Stimulated activated CD8-positive, alpha-beta memory T cell treated with anti-CD3 and anti-CD28 coated beads, Interleukin-15, amount 100 ng/mL, for 4 hours (primary cell): ENCODE measurements around the gene LIN7B.
A peak's percentile ranks its signal among the peaks of the same experiment; 100 is the strongest.
"Not testable (repeated sequence)": the region's sequence is repeated elsewhere in the genome, so short reads cannot be mapped to it uniquely, and the experiment has no call there.

Source experiments
- DNase-seq, 2 donors: peaks; one replicate each; pipeline ENCODE4 v3.0.0-alpha.2; 2020; ENCODE audit warnings: low read depth in 2 of 2

Gene LIN7B, protein sequence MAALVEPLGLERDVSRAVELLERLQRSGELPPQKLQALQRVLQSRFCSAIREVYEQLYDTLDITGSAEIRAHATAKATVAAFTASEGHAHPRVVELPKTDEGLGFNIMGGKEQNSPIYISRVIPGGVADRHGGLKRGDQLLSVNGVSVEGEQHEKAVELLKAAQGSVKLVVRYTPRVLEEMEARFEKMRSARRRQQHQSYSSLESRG

DNA sequence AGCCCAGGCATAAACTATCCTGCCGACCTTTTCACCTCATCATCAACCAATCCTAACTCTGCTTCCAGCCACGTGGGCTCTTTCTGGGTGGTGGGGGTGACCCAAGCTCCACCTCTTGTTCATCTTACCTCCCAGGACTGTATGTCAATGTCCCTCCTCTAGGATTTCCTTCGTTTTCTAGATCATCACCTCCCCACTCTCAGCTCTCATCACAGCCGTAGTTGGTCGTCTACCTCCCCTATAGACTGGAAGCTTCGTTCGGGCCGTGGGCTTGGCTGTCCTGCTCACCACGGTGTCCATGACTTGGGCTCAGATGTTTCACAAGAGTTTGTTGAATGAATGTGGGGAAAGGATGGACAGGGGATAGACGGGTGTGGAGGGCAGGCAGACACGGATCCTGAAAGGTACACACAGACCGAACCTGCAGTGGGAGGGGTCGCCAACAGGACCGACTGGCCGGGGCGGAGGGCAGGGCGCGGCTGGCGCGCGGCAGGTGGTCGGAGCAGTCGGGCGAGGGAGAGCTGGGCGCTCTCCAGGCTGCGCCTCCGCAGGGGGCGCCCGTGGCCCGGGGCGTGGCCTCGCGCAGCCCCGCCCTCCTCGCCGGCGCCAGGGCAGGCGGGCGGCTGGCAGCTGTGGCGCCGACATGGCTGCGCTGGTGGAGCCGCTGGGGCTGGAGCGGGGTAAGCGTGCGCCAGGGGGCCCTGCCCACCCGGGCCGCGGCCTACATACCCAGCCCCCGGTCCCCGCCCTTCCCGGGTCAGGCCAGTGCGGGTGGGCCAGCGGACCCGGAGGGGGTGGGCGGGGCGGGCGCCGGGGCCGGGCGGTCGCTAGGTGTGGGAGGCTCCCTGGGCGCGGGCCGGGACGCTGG lies at the start of gene LIN7B:
Gene LIN7B (plus strand): TSS at position 609 of the 868 bp plus-strand sequence. CDS start 35 bp downstream, at position 644.
- peak; percentile 10 to 65 for DNase-seq

DNA sequence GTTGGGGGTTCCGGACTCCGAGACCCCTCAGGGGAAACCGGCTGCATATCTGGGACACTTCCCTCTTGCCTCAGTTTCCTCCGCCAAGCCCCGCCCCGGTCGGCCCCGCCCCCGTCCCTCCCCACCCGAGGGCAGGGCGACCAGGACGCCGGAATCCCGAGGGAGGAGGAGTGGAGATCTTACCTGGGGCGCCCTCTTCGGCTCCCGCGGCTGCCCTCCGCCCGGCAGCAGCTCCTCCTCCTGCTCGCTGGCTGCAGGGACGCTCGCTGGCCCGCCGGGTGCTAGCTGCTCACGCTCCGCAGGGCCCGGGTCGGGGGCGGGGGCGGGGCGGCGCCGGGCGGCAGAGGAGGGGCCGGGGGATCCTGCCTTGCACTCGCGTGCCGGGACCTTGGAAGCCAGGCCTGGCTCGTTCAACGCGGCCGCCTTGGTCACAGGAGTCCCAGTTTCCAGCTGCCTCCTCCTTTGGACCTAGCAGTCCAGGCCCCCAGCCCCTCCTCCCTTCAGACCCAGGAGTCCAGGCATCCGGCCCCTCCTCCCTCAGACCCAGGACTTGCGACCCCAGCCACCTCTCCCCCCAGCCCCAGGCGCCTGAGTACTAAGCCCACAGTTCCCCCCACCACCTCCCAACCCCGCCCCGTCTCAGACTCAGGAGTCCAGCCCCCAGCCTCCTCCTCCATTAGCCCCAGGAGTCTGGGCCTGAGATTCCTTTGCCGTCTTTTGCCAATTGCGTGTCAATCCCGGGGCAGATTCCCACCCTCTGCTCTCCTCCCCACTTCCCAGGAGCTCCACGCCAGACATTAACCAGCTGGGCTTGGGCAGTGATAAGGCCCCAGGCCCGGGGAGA lies 49.2 kb upstream of the LIN7B start, which contains the start of gene NTF4:
Gene NTF4 (minus strand): TSS at position 51 of the 844 bp plus-strand sequence. CDS start 2,821 bp downstream, outside the sequence.
- DNase-seq: no peak

DNA sequence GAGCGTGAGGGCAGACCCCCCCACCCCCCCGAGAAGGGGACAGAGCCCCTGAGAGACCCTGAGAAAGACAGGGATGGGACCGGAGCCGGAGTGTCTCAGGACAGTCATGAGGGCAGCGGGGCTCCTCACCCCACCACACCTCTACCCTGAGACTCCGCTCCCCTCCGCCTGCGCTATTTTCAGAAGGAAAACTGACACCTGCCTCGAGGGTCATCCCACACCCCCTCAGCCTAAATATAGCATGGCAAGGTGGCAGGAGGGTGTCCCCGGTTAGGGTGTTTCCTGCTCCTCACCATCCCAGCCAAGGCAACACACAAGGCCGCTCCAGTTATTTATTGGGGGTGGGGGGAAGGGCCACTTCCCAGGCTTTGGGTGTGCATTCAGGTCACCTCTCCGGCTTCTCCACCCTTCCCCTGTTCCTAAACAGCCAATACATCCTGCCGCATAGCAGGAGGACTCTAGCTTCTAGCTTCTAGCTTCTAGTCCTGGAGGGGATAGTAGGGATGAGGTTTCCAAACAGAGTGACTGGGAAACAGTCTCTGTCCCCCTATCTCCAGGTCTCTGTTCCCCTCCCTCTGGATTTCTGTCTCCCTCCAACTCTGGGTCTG lies 48.2 kb upstream of the LIN7B start:
- DNase-seq: no peak

DNA sequence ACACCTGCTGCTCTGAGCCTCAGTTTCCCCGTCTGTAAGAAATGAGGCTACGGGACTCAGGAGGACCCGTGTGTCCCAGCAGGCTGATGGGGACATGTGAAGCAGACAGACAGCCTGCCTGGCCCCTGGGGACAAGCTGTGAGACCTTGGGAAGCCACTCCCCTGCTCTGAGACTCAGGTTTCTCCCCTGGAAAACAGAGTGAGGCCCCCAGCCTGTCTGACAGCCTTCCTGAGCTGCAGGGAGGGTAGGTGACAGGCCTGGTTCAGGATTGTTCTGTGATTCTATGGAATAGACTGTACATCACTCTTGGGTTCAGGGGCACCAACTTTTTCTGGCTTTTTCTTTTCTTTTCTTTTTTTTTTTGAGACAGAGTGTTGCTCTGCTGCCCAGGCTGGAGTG lies 46.6 kb upstream of the LIN7B start:
- DNase-seq: no peak

DNA sequence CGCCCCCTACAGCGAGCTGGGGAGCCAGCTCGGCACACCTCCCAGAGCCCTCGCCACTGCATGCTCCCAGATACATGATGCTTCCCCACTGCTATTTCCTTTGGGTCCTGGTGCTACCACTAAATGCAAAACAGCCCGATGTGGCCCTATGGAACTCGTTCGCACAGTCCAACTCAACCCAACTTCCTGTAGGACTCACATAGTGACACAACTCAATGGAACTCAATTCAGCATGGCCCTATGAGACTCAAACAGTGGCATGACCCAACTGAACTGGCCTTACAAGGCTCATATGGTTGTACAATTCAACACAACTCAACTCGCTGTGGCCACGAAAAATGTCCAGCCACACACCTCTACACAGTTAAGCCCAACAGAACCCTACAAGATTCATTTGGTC lies 45.1 kb upstream of the LIN7B start:
- DNase-seq: no peak

DNA sequence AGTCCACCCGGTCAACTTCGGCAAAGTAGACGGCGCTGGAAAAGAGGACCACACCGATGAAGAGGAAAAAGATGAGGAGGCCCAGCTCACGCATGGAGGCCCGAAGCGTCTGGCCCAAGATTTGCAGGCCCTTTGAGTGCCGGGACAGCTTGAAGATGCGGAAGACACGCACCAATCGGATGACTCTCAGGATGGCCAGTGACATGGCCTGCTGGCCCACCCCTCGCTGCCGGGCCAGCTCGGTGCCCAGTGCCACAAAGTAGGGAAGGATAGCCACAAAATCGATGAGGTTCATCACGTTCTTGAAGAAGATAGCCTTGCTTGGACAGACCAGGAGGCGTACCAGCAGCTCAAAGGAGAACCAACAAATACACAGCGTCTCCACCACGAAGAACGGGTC lies 43.8 kb upstream of the LIN7B start:
- DNase-seq: no peak

DNA sequence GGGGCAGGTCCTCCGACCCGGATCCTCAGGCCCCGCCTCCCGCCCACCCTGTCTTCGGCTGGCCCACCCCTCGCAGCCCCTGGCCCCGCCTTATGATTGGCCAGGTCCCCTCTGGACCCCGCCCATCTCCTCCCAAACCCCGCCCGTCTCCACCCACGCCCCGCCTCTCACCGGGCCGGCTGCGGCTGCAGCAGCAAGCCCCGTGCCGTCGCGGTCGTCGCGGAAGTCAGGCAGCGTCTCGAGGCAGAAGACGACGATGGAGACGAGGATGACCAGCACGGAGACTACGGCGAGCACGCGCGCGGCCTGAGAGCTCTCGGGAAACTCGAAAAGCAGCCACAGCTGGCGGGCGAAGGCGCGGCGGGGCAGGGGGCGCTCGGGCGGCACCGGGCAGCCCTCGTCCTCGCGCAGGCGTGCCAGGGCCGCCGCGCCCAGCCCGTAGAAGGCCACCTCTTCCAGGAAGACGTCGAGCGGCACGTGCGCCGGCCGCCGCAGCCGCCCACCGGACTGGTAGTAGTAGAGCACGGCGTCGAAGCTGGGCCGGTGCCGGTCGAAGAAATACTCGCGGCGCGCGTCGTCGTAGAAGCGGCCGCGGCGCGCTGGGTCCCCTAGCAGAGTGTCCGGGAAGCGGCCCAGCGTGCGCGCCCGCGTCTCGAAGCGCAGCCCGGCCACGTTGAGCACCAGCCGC lies 42.2 kb upstream of the LIN7B start:
- DNase-seq: no peak

DNA sequence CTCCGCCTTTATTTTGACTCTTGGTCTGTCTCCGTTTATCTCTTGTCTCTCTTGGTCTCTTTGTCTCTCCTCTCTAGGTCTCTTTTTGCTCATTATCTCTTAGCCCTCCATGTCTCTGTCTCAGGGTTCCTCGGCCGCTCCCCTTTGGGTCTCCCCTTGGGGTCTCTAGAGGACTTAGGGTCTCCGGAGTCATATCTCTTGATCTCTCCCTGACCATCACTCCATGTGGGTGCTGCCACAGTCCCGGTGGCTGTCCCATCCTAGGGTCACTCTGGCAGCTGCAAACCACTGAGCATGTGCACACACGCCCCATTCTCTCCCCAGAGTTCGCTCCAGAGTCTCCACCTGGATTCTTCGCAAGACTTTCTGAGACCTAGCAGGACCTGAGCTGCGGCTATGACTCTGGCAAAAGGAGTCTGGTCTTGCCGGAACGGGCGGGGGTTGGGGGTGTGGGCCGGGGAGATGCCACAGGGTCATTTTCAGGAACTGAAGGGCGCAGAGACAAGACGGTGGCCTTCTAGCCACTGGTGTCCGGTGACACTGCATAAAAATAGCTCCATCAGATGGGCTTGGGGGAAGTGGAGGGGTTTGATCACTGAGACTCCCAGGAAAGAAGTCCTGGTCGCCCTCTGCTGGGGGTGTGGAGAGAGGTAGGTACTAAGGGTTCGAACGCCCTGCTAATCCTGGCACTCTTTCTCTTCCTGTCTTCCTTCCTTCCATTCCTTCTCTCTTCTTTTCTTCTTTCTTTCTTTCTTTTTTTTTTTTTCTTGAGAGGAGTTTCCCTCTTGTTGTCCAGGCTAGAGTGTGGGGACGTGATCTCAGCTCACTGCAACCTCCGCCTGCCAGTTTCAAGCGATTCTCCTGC lies 40.4 kb upstream of the LIN7B start:
- no peak for DNase-seq

DNA sequence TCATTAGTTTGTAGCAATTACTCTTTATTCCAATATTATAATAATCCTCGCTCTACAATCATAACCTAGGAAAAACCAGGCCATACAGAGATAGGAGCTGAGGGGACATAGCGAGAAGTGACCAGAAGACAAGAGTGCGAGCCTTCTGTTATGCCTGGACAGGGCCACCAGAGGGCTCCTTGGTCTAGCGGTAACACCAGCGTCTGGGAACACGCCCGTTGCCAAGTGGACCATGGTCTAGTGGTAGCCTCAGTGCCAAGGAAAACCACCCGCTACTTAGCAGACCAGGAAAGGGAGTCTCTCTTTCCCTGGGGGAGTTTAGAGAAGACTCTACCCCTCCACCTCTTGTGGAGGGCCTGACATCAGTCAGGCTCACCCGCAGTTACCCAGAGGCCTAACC lies 39.3 kb upstream of the LIN7B start:
- DNase-seq: not testable (repeated sequence)

DNA sequence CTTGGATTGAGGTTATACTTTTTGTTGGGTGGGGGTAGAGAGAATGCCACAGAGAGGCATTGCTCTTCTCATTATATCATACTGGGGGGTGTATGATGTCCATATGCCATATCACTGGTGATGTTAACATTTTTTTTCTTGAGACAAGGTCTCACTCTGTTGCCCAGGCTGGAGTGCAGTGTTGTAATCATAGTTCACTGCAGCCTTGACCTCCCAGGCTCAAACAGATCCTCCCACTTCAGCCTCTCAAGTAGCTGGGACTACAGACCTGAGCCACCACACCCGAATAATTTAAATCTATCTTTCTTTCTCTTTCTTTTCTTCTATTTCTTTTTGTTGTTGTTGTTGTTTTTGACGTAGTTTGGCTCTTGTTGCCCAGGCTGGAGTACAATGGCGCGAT lies 33.8 kb upstream of the LIN7B start:
- no peak for DNase-seq

DNA sequence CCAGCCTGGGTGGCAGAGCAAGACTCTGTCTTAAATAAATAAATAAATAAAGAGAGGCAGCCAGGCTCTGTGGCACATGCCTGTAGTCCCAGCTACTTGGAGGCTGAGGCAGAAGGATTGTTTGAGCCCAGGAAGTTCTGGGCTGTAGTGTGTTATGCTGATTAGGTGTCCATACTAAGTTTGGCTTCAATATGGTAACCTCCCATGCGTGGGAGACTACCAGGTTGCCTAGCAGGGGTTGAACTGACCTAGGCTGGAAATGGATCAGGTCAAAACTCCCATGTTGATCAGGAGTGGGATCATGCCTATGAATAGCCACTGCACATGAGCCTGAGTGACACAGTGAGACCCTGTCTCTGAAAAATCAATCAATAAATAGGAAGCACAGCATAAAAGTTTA lies 32.9 kb upstream of the LIN7B start:
- no peak for DNase-seq

DNA sequence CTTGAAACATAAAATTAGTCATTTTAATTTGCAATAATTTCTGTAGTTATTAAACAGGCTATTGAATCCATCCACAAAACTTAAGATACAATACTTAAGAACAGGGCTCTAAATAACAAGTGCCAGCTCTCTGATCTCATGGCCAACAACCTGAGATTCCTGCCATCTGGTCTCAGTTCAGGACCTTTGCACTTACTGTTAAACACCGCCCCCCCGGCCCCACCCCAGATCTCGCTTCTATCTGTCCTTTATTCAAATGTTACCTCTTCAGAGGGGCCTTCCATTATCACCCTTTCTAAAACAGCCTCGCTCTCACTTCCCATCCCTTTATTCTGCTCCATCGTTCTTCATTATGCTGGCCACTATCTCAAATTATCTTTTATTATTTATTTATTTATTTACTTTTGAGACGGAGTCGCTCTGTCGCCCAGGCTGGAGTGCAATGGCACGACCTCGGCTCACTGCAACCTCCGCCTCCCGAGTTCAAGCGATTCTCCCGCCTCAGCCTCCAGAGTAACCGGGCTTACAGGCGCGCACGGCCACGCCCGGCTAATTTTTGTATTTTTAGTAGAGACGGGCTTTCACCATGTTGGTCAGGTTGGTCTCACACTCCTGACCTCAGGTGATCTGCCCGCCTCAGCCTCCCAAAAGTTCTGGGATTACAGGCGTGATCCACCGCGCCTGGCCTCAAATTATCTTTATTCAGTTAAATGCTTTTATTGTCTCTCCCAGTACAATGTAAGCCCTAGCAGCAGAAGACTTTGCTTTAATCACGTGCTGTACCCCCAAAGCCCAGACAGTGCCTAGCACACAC lies 29.8 kb upstream of the LIN7B start:
- DNase-seq: no peak

DNA sequence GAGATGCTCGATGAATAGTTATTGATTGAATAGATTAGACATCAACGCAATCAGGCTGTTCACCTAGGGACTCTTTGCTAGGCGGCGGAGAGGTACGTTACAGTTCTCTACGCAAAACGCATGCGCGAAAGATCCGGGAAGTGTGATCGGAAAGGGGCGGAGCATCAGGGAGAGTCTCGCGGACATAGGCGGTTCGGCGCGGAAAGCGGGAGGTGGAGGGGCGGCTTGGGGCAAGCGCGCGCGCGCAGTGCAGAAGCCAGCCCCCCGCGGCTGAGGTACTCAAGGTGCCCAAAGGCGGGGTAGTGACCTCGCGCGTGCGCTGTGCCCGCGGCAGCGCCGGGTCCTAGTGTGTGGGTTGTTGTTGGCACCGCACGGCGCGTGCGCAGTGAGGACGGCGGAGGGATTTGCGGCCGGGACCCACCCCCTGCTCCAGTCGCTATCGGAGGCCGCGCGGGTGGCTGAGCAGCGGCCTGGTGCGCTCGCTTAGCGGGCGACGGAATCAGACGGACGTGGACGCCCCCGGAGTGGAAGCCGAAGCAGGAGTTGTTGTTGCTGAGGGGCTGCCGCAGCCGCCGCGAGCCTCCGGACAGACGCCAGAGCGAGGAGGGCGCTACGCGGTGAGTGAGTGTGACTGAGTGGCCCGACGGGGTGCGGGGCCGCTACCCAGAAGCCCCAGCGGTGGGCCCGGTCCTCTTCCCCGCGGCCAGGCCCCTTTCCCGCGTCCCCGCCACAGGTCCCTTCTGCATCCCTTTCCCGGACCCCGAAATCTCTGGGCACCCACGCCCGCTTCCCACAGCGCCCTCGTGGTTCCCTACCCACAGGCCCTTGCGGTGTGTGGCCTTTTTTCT lies 28.9 kb upstream of the LIN7B start, which contains the start of gene SNRNP70:
Gene SNRNP70 (plus strand): TSS at position 432 of the 848 bp plus-strand sequence. CDS start 964 bp downstream, outside the sequence.
- DNase-seq: peak; percentile 97 to 99

DNA sequence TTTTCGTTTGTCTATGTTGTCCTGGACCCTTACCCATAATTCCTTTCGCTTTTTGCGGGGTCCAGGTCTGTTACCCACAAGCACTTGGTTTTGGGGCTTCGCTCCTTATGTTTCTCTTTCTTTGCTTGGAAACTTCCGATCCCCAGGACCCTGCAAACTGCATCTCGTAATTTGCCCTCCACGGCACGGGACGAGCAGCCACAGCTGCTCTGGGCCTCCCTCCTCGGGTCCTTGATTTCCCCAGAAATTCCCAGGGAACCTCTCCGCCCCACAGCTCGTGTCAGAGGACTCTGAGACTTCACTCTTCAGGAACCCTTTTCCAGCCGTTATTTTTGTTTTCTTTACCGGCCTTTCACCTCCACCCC lies 28.3 kb upstream of the LIN7B start:
- no peak for DNase-seq

DNA sequence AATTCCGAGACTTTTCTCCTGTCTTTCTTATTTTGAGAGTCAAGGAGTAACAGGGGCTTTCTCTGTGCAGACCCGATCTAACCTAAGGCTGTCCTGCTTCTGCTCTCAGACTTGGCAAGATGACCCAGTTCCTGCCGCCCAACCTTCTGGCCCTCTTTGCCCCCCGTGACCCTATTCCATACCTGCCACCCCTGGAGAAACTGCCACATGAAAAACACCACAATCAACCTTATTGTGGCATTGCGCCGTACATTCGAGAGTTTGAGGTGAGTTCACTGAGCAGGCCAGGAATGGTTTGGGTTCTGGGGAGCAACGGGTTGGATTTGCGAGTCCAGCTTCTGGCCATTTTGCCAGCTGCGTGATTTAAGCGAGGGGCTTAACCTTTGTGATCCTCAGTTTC lies 27.9 kb upstream of the LIN7B start:
- DNase-seq: no peak

DNA sequence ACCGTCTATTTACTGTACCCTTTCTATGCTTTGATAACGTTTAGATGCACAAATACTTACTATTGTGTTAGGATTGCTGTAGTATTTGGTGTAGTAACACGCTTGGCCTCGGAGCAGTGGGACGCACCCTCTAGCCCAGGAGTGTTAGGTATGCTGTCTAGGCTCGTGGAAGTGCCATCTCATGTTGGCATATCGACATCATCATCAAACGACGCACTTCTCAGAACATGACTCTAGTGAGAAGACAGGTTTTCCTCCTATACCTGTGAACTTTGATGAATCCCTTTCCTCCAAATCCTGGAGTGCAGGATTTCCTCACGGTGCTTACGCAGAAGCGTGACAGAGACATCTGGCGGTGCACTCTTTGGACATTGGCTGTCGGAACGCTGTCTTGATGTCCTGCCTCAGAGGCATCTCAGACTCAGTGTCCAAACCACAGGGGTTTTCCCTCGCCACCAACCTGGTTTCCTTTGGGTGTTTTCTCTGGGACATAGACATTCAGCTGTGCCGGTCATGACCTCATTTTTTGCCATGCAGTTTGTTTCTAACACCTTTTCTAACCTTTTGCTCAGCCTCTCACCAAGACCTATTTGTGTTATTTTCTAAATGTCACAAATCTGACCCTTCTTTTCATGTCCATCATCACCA lies 22.7 kb upstream of the LIN7B start:
- no peak for DNase-seq

DNA sequence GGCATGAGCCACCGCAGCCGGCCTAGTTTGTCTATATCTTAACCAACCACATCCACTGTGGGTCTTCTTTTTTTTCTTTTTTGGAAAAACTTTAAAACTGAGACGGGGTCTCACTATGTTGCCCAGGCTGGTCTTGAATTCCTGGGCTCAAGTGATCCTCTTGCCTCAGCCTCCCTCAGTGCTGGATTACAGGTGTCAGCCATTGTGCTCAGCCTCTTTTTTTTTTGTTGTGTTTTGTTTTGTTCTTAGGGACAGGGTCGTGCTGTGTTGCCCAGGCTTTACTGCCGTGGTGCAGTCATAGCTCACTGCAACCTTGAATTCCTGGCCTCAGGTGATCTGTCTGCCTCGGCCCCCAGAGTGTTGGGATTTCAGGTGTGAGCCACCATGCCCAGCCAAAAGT lies 21.5 kb upstream of the LIN7B start:
- DNase-seq: no peak
